Measurements from ENCODE around the gene CLCA1. TPM values are rescaled to one million over a fixed set of nuclear protein-coding genes. Genes with fewer than 3 reads are reported as not detected.

Gene CLCA1
- total and polyA plus RNA-seq, 3 experiments from 2014 or later: not detected

DNA sequence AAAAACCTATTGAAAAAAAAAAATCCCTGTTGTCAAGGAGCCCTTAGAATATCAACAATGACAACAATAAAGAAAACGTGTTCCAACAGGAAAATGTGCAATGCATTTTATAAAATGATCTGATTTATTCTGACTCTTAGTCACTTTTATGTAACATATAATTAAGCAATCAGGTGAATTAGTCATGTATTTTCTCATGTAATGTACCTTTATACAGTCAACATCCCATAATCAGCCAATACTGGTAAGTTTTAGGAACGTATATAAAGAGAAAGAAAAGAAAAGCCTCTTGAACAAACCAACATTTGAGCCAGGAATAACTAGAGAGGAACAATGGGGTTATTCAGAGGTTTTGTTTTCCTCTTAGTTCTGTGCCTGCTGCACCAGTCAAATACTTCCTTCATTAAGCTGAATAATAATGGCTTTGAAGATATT lies 78.1 kb downstream of the CLCA1 start, which contains the start of gene CLCA4:
TSS of gene CLCA4 (plus strand) at position 292 of the 435 bp plus-strand sequence. CDS start at position 334, 42 bp downstream.
- no peaks in the 10 kb centered on the region for H3K4me1 ChIP-seq (ENCODE audit: insufficient read depth, low read length)
- no peaks in the 10 kb centered on the region for H3K36me3 Mint-ChIP-seq
- H3K27ac Mint-ChIP-seq: no peak within 1 kb of the TSS
- H3K9me3 Mint-ChIP-seq: no peaks in the 10 kb centered on the region
- peaks cover 7 to 21% of the 10 kb centered on the region in 2 donors for H3K27me3 Mint-ChIP-seq
- peaks cover 8% of the 10 kb centered on the region for H3K27me3 ChIP-seq (ENCODE audit: insufficient read depth, low read length, poor library complexity, severe bottlenecking)
- no peaks in the 10 kb centered on the region for H3K4me1 Mint-ChIP-seq
- ChIA-PET POLR2A (no interaction called here), CTCF (no interaction called here)
- DNase-seq: no peak
- no peak within 1 kb of the TSS for H3K27ac ChIP-seq (ENCODE audit: low read depth, low read length)
- no peaks in the 10 kb centered on the region for H3K9me3 ChIP-seq (ENCODE audit: low read length)
- no peak within 1 kb of the TSS for H3K4me3 ChIP-seq (ENCODE audit: low read length)
- H3K4me3 Mint-ChIP-seq: no peak within 1 kb of the TSS
- no peaks in the 10 kb centered on the region for H3K36me3 ChIP-seq (ENCODE audit: insufficient read depth, low read length)

DNA sequence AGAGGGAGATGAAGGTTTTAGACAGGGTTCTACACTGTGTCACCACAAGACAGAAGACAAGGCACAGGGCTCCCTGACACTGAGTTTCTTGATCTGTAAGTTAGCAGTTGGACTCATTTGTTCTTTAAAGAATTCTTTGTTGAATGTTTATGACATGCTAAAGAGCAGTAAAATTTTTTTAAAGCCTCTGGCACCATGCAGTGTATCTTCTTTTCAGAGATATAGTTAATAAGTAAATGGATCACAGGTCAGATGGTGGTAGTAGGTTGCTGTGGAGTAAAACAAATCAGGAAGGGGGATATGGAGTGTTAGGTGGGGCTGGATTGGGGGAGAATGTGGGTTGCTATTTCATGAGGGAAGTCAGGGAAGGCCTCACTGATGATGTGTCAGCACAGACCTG lies 80.1 kb downstream of the CLCA1 start:
- H3K27me3 Mint-ChIP-seq: peaks cover 5 to 7% of the 10 kb centered on the region in 2 donors
- POLR2A ChIA-PET: no interaction called here
- no peak overlapping the region for H3K4me3 Mint-ChIP-seq
- Histone ChIP-seq H3K27ac (ENCODE audit: low read depth, low read length) (no peak overlapping the region), H3K36me3 (ENCODE audit: insufficient read depth, low read length) (no peaks in the 10 kb centered on the region), H3K4me1 (ENCODE audit: insufficient read depth, low read length) (no peaks in the 10 kb centered on the region), H3K4me3 (ENCODE audit: low read length) (no peak overlapping the region), H3K27me3 (ENCODE audit: insufficient read depth, low read length, poor library complexity, severe bottlenecking) (peaks cover 4% of the 10 kb centered on the region), H3K9me3 (ENCODE audit: low read length) (no peaks in the 10 kb centered on the region)
- CTCF ChIA-PET: no interaction called here
- H3K36me3 Mint-ChIP-seq: no peaks in the 10 kb centered on the region
- H3K9me3 Mint-ChIP-seq: no peaks in the 10 kb centered on the region
- no peak overlapping the region for H3K27ac Mint-ChIP-seq
- DNase-seq: no peak
- H3K4me1 Mint-ChIP-seq: no peaks in the 10 kb centered on the region

Other genes with a start within 250 kb of the CLCA1 start
- gene ODF2L, start 72.6 kb upstream of the CLCA1 start, total RNA-seq: 10 to 100 TPM; 27.6 to 30.1 TPM
- 52.9 TPM for gene ODF2L, start 72.6 kb upstream of the CLCA1 start, polyA plus RNA-seq
- gene CLCA2, start 44.8 kb upstream of the CLCA1 start, total RNA-seq: not detected
- gene CLCA2, start 44.8 kb upstream of the CLCA1 start, polyA plus RNA-seq: not detected
- gene CLCA4, start 78.2 kb downstream of the CLCA1 start, total RNA-seq: not detected
- gene CLCA4, start 78.2 kb downstream of the CLCA1 start, polyA plus RNA-seq: not detected
- gene SH3GLB1, start 235.6 kb downstream of the CLCA1 start, total RNA-seq: 10 to 100 TPM; 66.3 to 69.7 TPM
- 48.6 TPM for gene SH3GLB1, start 235.6 kb downstream of the CLCA1 start, polyA plus RNA-seq

Data from CD8-positive, alpha-beta memory T cell (primary cell).